ENCODE results near the gene NAP1L4.
"Not testable (repeated sequence)": the region's sequence is repeated elsewhere in the genome, so short reads cannot be mapped to it uniquely, and the experiment has no call there.

NAP1L4 gene

DNA sequence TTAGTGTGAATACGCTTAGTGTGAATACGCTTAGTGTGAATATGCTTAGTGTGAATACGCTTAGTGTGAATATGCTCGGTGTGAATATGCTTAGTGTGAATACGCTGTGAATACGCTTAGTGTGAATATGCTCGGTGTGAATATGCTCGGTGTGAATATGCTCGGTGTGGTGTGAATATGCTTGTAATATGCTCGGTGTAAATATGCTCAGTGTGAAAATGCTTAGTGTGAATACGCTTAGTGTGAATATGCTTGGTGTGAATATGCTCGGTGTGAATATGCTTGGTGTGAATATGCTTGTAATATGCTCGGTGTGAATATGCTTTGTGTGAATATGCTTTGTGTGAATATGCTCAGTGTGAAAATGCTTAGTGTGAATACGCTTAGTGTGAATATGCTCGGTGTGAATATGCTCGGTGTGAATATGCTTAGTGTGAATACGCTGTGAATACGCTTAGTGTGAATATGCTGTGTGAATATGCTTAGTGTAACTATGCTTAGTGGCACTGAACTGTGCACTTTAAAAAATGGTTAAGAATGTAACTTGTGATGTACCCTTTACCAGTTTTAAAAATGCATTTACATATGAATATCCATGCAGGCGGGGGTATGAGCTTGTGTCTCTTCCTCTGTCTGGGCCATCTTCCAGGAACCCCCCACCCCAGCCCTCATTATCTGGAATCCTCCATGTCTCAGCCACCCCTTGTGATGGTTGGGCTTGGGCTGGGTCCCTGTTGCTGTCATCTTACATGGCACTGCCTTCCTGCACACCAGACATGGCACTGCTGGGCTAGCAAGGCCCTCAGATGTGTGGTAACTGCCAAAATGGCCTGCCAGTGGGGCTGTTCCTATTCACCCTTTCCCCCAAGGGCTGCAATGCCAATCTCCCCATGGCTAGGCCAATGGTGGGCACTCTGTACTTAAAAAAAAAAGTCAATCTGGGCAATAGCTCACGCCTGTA, 53.4 kb downstream of the NAP1L4 start:
- DNase-seq: not testable (repeated sequence)

DNA sequence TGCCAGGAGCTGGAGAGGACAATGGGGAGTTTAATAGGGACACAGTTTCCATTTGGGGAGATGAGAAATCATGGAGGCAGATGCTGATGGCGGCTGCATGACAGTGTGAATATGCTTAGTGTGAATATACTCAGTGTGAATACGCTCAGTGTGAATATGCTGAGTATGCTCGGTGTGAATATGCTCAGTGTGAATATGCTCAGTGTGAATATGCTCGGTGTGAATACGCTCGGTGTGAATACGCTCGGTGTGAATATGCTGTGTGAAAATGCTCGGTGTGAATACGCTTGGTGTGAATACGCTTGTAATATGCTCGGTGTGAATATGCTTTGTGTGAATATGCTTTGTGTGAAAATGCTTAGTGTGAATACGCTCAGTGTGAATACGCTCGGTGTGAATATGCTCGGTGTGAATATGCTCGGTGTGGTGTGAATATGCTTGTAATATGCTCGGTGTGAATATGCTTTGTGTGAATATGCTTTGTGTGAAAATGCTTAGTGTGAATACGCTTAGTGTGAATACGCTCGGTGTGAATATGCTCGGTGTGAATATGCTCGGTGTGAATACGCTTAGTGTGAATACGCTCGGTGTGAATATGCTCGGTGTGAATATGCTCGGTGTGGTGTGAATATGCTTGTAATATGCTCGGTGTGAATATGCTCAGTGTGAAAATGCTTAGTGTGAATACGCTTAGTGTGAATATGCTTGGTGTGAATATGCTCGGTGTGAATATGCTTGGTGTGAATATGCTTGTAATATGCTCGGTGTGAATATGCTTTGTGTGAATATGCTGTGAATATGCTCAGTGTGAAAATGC, 54.3 kb downstream of the NAP1L4 start:
- not testable (repeated sequence) for DNase-seq

GRCh38 chr11:2934611-2935239, 57.4 kb downstream of the NAP1L4 start:
- no peak for DNase-seq

DNA sequence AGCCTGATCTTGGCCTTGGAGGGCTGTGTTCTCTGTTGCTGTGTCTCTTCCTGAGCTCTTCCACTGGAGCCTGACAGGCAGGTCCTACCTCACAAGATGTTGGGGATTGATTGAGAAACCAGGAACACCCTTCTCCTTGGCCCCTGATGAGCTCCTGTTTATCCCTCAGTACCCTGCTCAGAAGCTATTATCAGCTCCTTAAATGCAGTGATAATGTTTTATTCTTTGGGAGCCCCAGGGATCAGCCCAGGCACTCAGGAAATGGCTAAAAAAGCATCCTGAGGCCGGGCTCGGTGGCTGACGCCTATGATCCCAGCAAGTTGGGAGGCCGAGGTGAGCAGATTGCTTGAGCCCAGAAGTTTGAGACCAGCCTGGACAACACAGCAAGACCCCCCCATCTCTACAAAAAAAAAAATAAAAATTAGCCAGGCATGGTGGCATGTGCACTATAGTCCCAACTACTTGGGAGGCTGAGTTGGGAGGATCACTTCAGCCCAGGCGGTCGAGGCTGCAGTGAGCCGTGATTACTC, 58.0 kb downstream of the NAP1L4 start:
- DNase-seq: no peak

- DNase-seq: peak in 4 of 56 donors; percentile 7 to 40 (median 16)
Measured at GRCh38 chr11:2933375-2934020, 58.6 kb downstream of the NAP1L4 start.

GRCh38 chr11:2932850-2933251, 59.3 kb downstream of the NAP1L4 start:
- DNase-seq: no peak

DNA sequence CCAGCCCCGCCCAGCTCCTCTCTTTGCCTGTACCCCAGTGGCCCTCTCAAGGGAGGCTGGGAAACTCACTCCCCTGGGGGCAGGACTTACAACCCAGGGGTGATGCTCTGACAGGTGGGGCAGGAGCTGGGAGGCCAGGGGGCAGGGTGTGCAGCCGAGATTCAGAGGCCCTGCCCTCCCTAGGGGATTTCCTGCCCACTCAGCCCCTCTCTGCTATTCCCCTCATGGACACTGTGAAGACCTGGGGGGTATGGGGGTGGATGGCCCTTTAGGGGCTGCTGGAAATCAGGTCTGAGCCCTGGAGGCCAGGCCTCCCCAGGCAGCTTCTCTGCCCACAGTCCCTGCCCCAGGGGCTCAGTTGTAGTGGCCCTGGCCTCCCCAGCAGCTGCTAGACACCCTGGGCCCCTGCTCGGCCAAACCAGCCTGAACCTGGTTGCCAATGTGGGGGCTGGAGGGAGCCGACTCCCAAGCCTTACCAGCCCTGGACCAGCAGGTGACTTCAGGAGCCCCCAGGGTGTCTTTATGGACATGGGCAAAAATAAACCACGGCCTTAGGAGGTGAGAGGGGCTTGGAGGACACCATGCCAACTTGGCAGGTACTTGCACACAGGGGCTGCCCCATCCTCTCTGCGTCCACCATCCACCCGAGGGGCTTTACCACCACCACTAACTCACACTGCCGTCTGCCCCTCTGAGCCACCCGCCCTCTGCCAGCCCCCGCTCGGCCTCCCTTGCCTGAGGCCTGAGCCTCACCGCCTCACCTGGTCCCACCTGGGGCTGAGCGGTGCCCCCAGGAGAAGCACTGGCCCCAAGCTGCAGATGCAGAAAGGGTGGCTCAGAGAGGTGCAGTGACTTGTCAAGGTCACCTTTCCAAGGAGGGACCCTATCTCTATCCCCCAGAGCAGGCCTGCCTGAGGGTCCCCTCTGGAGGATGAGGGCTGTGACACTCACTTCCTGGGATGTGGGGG, 60.1 kb downstream of the NAP1L4 start:
- DNase-seq: no peak

GRCh38 chr11:2931420-2931746, 60.7 kb downstream of the NAP1L4 start:
- no peak for DNase-seq

DNA sequence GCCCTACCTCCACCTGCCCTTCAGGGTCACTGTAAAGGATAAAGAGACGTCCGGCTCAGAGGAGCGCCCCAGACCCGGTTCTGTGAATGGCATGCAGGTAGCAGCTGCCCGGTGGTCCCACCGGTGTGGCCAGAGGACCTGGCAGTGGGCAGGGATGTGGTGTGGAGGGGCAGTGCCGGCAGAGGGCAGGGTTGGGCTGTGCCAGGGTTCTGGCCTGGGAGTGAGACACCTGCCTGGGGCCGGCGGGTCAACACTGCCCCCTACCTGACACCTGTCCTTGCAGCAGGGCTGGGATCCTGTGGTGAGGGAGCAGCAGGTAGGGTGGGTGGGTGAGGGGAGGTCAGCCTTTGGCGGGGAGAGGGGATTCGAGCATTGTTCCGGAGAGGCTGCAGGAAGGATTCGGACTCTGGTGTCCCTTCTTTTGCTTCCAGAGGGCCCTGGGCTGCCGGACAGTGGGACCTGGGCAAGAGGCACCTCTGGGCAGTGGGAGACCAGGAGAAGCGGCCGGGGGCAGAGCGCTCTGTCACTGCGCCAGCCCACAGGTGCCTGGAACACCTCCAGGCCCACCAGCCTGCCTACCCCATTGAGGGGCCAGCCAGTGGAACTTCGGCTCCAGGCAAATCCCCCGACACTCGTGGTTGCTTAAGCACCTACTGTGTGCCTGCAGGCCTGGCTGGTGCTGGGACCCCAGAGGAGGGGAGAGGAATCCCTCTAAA, 61.3 kb downstream of the NAP1L4 start:
- peak in 1 of 56 donors; percentile 26 for DNase-seq

GRCh38 chr11:2929950-2930703, 62.0 kb downstream of the NAP1L4 start:
- no peak for DNase-seq

GRCh38 chr11:2929531-2929949, 62.6 kb downstream of the NAP1L4 start:
- DNase-seq: no peak

DNA sequence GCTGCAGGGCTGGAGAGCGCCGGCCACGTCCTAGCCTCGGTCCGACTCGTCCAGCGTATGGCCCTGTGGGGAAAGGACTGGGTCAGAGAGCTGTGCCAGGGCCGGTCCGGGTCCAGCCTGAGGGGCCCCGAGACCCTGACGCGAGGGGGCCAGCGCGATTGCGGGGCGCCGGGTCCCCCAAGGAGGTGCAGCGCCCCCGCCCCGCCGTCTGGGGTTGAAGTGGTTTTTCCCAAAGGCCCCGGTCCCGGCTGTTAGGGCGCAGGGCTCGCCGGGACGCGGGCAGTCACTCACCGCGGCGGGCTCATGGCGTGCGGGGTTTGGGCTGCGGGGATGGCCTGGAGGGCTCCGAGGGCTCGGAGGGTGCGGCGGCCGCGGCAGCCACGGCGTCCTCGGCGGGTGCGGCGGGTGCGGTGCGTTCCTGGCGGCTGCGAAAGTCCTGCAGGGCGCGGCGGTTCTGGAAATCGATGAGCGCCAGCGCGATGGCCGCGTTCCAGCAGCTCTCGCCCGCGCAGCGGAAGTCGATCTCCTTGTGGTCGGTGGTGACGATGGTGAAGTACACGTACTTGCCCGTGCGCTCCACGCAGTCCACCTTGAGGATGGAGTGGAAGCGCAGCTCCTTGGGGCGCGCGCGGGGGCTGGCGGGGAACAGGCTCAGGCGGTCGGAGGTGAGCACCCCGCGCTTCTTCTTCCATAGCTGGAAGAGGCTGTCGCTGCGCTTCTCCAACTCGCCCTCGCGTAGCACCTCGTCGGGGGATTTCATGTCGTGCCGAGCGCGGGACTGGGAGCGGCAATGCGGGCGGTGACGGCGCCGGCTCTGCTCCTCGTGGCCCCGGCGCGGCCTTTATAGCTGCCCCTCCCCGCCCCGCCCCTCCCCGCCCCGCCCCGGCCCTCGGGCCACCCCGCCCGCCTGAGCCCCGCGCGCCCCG, 63.3 kb downstream of the NAP1L4 start, which contains the start of gene PHLDA2:
Gene PHLDA2 (minus strand): TSS at position 816 of the 926 bp plus-strand sequence. CDS start 56 bp downstream, at position 760.
- peak in 1 of 56 donors; percentile 18 for DNase-seq

DNA sequence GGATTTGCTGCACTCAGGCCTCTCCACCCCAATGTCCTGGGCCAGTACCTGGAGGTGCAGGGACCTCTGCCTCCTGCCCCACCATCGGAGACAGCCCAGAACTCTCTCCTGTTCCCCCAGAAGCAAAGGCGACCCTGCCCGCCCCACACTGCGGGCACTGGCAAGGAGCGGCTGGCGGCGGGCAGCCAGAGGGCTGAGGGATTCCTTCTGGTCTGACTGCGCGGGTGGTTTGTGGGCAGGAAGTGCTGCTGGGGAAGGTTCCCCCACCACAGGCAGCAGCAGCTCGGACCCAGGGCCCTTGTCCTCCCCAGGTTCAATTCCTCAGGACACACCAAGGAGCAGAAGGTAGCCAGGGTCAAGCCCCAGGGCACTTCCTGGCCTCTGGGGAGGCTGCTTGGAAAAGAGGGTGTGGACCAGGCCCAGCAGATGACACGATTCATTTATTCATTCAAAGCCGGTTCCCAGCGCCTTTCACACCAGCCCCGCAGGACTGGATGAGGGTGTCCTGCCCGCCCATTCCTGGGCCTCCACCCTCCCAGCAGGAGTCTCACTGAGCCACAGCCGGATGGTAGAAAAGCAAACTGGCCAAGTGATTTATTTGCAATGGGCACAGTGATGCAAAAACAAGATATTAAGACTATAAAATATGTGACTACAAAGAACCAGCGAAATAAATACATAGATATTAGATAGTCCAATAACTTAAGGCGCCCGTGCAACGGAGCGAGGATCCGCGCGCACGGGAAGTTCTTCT, 64.1 kb downstream of the NAP1L4 start:
- DNase-seq: no peak

GRCh38 chr11:2927121-2927800, 64.9 kb downstream of the NAP1L4 start:
- DNase-seq: no peak

GRCh38 chr11:2926611-2927051, 65.5 kb downstream of the NAP1L4 start:
- no peak for DNase-seq

All from nucleus accumbens (tissue), 56 donors.